Common myeloid progenitor, CD34-positive (primary cell): ENCODE measurements around the gene NOBOX.

Source experiments
- CTCF ChIA-PET: fragments of 350-600 bp; sonication (Branson Sonifier 250); formaldehyde crosslinking; loops from one replicate; lab custom pipeline; 2021; ENCODE audit warnings: antibody characterized with exemption; lab: Charles Lee
- POLR2A ChIA-PET: fragments of 350-600 bp; sonication (Branson Sonifier 250); formaldehyde crosslinking; loops from one replicate; lab custom pipeline; 2021; ENCODE audit warnings: antibody characterized with exemption; lab: Charles Lee
- DNase-seq, 3 donors: peaks; one replicate each; pipeline versions ENCODE4 v3.0.0 to v3.0.0-alpha.2; 2013
- H3K27ac ChIP-seq, 2 experiments: 1 replicate in 1 of 2; 2 replicates in 1 of 2; pipeline ENCODE4 v1.7.0; 2013; ENCODE audit warnings: inconsistent platforms in 2 of 2, low read length in 2 of 2, mild to moderate bottlenecking in 2 of 2, low read depth in 1 of 2, moderate library complexity in 1 of 2; ENCODE audit not compliant: severe bottlenecking in 2 of 2, insufficient read depth in 1 of 2, poor library complexity in 1 of 2
- H3K27me3 ChIP-seq, 5 experiments: replicated peaks in 2 of 5; 1 replicate in 3 of 5; 2 replicates in 2 of 5; pipeline versions ENCODE4 v1.6.1 to v1.7.0; 2013; ENCODE audit warnings: low read length in 4 of 5, mild to moderate bottlenecking in 2 of 5, moderate library complexity in 2 of 5, inconsistent platforms in 1 of 5; ENCODE audit not compliant: insufficient read depth in 5 of 5, control insufficient read depth in 4 of 5
- H3K36me3 ChIP-seq, 4 experiments: 1 replicate in 2 of 4; 2 replicates in 2 of 4; pipeline versions ENCODE4 v1.6.1 to v1.7.0; 2013; ENCODE audit warnings: low read length in 3 of 4, control low read depth in 1 of 4, mild to moderate bottlenecking in 1 of 4; ENCODE audit not compliant: control insufficient read depth in 4 of 4, insufficient read depth in 4 of 4
- H3K4me1 ChIP-seq, 4 experiments: 1 replicate in 3 of 4; 2 replicates in 1 of 4; pipeline versions ENCODE4 v1.6.1 to v1.7.1; 2013; ENCODE audit warnings: low read length in 3 of 4, mild to moderate bottlenecking in 3 of 4, control low read depth in 1 of 4, inconsistent platforms in 1 of 4, moderate library complexity in 1 of 4; ENCODE audit not compliant: control insufficient read depth in 4 of 4, insufficient read depth in 4 of 4; ENCODE audit errors: control extremely low read depth in 1 of 4
- H3K4me3 ChIP-seq, 7 experiments: 1 replicate in 4 of 7; 2 replicates in 3 of 7; pipeline versions ENCODE4 v1.5.1 to v1.7.0; 2013; ENCODE audit warnings: mild to moderate bottlenecking in 7 of 7, low read length in 6 of 7, moderate library complexity in 6 of 7, inconsistent platforms in 2 of 7, low read depth in 2 of 7, control low read depth in 1 of 7; ENCODE audit not compliant: insufficient read depth in 4 of 7, control insufficient read depth in 1 of 7; ENCODE audit errors: extremely low read depth in 1 of 7
- H3K9me3 ChIP-seq, 5 experiments: 1 replicate in 4 of 5; 2 replicates in 1 of 5; pipeline versions ENCODE4 v1.6.1 to v1.7.1; 2013; ENCODE audit warnings: low read length in 4 of 5, mild to moderate bottlenecking in 2 of 5, inconsistent platforms in 1 of 5, low read depth in 1 of 5, moderate library complexity in 1 of 5; ENCODE audit not compliant: control insufficient read depth in 4 of 5, insufficient read depth in 2 of 5; ENCODE audit errors: control extremely low read depth in 1 of 5
- WGBS: methylation state at CpG from one replicate; pipeline ENCODE4 v1.1.5; 2013; ENCODE audit not compliant: insufficient coverage; 5-methylcytosine and 5-hydroxymethylcytosine counted together

The NOBOX gene

GRCh38 chr7:144398291-144398690, 5.2 kb downstream of the NOBOX start:
- Histone ChIP-seq H3K36me3 (no peaks in the 10 kb centered on the region), H3K27ac (no peak overlapping the region), H3K4me3 (no peak overlapping the region), H3K9me3 (peaks cover 0 to 2% (median 0%) of the 10 kb centered on the region in 5 experiments), H3K27me3 (no peaks in the 10 kb centered on the region), H3K4me1 (peaks cover 0 to 3% (median 3%) of the 10 kb centered on the region in 4 experiments)
- ChIA-PET POLR2A (no interaction called here), CTCF (no interaction called here)
- no peak for DNase-seq
- 95% methylated on average over 9 of the region's 9 CpGs for WGBS

DNA sequence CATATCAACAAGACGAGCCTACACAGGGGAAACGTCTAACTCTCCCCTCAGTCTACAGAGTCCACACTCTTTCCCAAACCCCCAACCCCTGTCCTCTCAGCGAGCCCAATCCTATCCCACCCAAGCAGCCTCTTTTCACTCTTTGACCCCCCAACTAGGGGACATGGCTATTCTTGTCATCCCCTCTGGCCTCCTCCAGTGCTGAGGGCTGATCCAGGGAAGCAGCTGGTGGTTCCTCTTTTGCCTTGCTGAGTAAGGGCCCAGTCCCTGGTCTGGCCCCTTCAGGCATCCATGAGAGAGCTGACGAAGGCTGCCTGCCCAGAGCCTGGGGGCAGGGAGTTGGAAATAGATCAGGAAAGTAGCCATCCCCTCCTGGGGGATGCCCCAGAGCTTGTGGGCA, 6.4 kb downstream of the NOBOX start:
- peaks cover 0 to 3% (median 3%) of the 10 kb centered on the region in 4 experiments for H3K4me1 ChIP-seq
- no peaks in the 10 kb centered on the region for H3K27me3 ChIP-seq
- WGBS, result 55% methylated on average over 4 of the region's 4 CpGs
- peak in 2 of 3 donors; percentile 14 to 29 for DNase-seq
- H3K36me3 ChIP-seq, result no peaks in the 10 kb centered on the region
- ChIA-PET POLR2A (no interaction called here), CTCF (interaction anchor here (0.6 kb wide), 1 partner anchor 14 kb away, joined by 3 read pairs; no protein-coding TSS in a partner anchor)
- no peak overlapping the region for H3K4me3 ChIP-seq
- H3K9me3 ChIP-seq, result peaks cover 0 to 2% (median 0%) of the 10 kb centered on the region in 5 experiments
- no peak overlapping the region for H3K27ac ChIP-seq

DNA sequence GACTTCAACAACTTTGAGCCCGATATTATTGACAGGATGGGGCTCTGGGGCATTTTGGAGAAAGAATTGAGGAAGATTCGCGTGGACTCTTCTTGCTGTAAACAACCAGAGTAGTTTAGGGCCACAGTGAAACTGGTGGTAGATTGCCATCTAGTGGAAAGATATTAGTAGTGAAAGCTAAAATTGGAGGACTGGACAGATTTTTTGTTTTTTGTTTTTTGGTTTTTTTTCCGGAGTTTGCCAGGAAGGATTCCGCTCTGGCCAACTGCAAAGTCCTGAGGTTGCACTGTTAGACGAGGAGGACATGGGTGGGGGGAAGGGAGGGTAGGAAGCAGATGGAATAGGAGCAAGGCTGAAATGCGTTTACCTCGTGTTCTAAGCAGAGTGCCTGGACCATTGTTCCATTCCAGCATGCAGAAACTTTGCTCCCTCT, 11.7 kb downstream of the NOBOX start:
- peak; percentile 61 to 79 (median 74) for DNase-seq
- ChIA-PET CTCF (interaction anchor here (0.8 to 1.6 kb wide), 6 partner anchors 12 to 48 kb away, joined by 3 to 4 read pairs (median 3); no protein-coding TSS in a partner anchor), POLR2A (no interaction called here)
- Histone ChIP-seq H3K36me3 (no peaks in the 10 kb centered on the region), H3K9me3 (no peaks in the 10 kb centered on the region), H3K4me3 (peak overlapping the region in 2 of 7 experiments; percentile 39 to 70), H3K27me3 (no peaks in the 10 kb centered on the region), H3K27ac (no peak overlapping the region), H3K4me1 (peaks cover 0 to 7% (median under 1%) of the 10 kb centered on the region in 4 experiments)
- WGBS, result 6% methylated on average over 8 of the region's 8 CpGs

DNA sequence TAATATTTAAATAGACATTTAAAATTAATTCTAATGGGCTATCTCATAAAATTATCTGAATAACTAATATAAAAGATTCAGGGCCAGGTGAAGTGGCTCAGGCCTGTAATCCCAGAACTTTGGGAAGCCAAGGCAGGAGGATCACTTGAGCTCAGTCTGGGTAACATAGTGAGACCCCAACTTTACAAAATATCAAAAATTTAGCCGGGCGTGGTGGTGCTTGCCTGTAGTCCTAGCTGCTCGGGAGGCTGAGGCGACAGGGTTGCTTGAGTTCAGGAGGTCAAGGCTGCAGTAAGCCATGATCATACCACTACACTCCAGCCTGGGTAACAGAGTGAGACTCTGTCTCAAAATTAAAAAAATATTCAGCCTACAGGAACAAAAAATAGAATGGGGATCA, 12.5 kb downstream of the NOBOX start:
- Histone ChIP-seq H3K4me1 (peaks cover 0 to 7% (median under 1%) of the 10 kb centered on the region in 4 experiments), H3K4me3 (no peak overlapping the region), H3K36me3 (no peaks in the 10 kb centered on the region), H3K27me3 (no peaks in the 10 kb centered on the region), H3K9me3 (no peaks in the 10 kb centered on the region), H3K27ac (no peak overlapping the region)
- 100% methylated on average over 4 of the region's 4 CpGs for WGBS
- CTCF ChIA-PET, result interaction anchor here (1.2 to 1.6 kb wide), 3 partner anchors 11 to 48 kb away, joined by 3 to 4 read pairs (median 3); no protein-coding TSS in a partner anchor
- POLR2A ChIA-PET, result no interaction called here
- DNase-seq, result no peak

- ChIA-PET POLR2A (no interaction called here), CTCF (interaction anchor here (1.6 kb wide), 1 partner anchor 25 kb away, joined by 3 read pairs; no protein-coding TSS in a partner anchor)
- Histone ChIP-seq H3K36me3 (no peaks in the 10 kb centered on the region), H3K27me3 (no peaks in the 10 kb centered on the region), H3K27ac (no peak overlapping the region), H3K4me1 (peaks cover 0 to 7% (median under 1%) of the 10 kb centered on the region in 4 experiments), H3K9me3 (no peaks in the 10 kb centered on the region), H3K4me3 (no peak overlapping the region)
- WGBS, result 74% methylated on average over 6 of the region's 7 CpGs
- no peak for DNase-seq
Measured at GRCh38 chr7:144390481-144390880, 13.0 kb downstream of the NOBOX start.

GRCh38 chr7:144388950-144389349, 14.5 kb downstream of the NOBOX start:
- 90% methylated on average over 5 of the region's 5 CpGs for WGBS
- no peaks in the 10 kb centered on the region for H3K27me3 ChIP-seq

GRCh38 chr7:144386741-144387140, 16.8 kb downstream of the NOBOX start:
- Histone ChIP-seq H3K27ac (no peak overlapping the region), H3K27me3 (no peaks in the 10 kb centered on the region), H3K4me1 (peaks cover 0 to 5% (median 0%) of the 10 kb centered on the region in 4 experiments), H3K36me3 (no peaks in the 10 kb centered on the region), H3K9me3 (no peaks in the 10 kb centered on the region), H3K4me3 (no peak overlapping the region)
- DNase-seq, result no peak
- CTCF ChIA-PET, result no interaction called here
- POLR2A ChIA-PET, result no interaction called here

More at GRCh38 chr7:144388950-144389349, 14.5 kb downstream of the NOBOX start:
- Histone ChIP-seq H3K36me3 (no peaks in the 10 kb centered on the region), H3K4me3 (no peak overlapping the region), H3K4me1 (peaks cover 0 to 10% (median under 1%) of the 10 kb centered on the region in 4 experiments), H3K9me3 (no peaks in the 10 kb centered on the region), H3K27ac (no peak overlapping the region)
- ChIA-PET CTCF (no interaction called here), POLR2A (no interaction called here)
- no peak for DNase-seq
